Measurements from ENCODE around the gene MYO1G.
"Not testable (repeated sequence)": the region's sequence is repeated elsewhere in the genome, so short reads cannot be mapped to it uniquely, and the experiment has no call there.

MYO1G gene

DNA sequence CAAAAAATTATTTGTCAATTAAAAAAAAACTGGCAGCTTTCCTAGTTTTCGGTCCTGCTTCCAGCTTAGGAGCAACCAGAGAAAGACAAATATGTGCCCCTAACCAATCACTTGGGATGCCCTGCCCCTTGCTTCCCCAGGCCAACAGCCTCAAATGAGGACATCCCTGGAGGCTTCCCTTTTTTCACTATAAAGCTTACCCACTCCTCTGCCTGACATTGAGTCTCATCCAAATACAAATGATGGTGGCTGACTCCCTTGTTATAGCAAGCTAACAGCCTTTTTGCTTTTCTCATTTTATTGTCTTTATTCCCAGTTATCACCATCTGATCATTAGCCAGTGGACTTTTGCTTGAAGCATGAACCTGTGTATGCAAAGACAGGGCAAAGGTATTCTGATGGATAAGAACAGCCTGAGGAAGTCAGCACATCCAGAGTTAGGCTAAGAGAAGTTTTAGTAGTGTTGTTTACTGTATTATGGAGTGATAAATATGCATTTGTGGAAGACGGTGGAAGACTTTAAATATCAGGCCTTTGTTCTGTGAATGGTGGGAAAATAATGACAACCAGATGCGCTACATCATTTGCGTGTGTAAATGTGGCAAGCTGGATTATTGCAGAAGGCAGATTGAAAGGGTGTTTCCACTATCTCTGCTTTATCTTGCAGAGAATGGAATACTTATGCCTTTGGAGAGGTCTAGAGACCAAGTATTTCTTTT is 19.5 kb upstream of the MYO1G start:
- DNase-seq = no peak

DNA sequence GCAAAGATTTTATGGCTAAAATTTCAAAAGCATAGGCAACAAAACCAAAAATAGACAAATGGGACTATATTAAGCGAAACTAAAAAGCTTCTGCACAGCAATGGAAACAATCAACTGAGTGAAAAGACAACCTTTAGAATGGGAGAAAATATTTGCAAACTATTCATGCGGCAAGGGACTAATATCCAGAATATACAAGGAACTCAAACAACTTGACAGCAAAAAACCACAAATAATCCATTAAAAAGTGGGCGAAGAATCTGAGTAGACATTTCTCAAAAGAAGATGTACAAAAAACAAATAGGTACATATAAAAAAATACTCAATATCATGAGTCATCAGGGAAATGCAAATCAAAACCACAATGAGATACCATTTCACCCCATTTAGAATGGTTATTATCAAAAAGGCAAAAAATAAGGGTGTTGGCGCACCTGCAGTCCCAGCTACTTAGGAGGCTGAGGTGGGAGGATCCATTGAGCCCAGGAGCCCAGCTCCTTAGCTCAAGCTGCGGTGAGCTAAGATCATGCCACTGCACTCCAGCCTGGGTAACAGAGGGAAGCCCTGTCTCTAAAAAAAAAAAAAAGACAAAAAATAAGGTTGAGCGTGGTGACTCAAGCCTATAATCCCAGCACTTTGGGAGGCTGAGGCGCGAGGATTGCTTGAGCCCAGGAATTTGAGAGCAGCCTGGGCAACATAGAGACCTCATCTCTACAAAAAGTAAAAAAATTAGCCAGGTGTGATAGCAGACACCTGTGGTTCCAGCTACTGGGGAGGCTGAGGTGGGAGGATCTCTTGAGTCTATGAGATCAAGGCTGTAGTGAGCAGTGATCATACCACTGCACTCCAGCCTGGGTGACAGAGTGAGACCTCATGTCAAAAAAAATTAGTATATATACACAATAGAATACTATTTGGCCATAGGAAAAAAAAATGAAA is 17.0 kb upstream of the MYO1G start:
- DNase-seq = no peak

DNA sequence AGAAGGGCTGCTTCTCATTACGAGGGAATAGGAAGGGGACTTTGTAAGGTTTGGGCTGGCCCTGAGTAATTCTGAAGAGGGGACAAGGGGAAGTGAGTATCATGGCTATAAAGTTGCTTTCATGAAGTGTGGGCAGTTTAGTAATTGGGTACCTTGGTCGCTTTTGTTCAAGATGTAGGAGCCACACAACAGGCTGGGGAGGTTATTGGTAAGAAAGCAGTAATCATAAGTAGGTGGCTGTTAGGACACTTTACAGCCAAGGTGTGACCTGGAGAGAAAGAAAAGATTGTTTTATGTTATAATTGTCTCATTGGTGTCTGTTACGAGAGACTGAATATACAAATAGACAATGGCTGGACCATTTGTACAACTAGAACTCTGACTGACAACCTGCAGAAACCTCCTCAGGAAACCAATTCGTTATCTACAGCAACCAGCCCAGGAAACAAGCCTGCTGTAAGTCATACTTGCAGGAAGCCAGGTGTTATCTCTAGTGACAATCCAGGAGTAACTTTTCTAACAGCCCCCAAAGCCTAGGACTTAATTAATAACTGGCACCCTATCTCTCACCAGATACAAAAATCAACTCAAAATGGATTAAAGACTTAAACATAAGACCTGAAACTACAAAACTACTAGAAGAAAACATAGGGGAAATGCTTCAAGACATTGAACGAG is 16.2 kb upstream of the MYO1G start:
- no peak for DNase-seq

DNA sequence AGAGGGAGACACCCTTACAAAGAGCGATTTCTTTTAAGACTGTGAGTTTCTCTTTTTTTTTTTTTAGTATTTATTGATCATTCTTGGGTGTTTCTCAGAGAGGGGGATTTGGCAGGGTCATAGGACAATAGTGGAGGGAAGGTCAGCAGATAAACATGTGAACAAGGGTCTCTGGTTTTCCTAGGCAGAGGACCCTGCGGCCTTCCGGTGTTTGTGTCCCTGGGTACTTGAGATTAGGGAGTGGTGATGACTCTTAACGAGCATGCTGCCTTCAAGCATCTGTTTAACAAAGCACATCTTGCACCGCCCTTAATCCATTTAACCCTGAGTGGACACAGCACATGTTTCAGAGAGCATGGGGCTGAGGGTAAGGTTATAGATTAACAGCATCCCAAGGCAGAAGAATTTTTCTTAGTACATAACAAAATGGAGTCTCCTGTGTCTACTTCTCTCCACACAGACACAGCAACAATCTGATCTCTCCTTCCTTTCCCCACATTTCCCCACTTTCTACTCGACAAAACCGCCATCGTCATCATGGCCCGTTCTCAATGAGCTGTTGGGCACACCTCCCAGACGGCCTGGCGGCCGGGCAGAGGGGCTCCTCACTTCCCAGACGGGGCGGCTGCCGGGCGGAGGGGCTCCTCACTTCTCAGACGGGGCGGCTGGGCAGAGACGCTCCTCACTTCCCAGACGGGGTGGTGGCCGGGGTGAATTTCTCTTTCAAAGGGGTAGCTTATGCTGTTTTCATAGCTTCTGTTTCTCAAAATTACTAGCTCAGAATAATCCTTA is 13.4 kb upstream of the MYO1G start:
- DNase-seq = not testable (repeated sequence)

DNA sequence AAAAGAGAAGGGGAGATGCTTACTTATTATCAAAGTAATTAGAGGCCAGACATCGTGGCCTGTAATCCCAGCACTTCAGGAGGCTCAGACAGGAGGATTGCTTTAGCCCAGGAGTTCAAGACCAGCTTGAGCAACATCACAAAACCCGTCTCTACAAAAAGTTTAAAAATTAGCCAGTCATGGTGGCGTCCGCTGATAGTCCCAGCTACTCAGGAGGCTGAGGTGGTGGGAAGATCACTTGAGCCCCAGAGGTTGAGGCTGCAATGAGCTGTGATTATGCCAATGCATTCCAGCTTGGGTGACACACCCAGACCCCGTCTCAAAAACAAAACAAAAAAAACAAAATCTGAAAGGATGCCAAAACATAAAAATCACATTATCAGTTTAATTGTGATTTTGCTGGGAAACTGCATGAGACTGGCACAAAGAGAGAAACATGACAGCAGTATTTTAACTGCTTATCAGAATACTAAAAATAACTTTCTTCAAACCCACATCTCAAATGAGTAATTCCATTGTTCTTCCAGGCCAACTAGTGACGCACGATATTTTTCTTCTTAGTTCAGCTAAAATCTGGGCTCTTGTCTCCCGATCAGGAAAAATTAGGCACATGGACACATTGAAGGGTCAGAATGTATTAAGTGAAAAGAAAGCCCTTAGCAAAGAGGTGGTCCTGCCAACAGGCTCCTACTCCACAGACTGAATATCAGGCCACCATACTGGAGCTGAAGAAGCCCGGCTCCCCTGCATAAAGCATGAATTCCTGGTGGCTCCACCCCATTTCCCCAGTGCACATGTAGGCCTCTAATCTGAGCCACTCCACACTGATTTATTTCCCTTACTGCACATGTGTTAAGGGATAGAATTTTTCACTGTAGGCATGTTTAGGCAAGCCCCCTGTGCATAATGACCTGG is 11.6 kb upstream of the MYO1G start:
- no peak for DNase-seq

DNA sequence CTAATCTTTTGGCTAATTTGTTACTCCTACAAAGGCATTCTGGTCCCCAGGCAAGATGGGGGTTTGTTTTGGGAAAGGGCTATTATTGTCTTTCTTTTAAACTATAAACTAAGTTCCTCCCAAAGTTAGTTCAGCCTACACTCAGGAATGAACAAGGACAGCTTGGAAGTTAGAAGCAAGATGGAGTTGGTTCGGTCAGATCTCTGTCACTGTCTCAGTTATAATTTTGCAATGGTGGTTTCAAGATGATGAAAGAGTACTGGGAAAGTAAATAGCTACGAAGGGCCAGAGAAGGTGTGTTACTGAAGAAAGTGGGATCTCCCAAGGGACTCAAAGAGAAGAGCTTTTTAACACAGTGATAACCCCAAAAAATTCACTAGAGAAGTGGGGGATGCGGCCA is 10.3 kb upstream of the MYO1G start:
- DNase-seq = no peak

DNA sequence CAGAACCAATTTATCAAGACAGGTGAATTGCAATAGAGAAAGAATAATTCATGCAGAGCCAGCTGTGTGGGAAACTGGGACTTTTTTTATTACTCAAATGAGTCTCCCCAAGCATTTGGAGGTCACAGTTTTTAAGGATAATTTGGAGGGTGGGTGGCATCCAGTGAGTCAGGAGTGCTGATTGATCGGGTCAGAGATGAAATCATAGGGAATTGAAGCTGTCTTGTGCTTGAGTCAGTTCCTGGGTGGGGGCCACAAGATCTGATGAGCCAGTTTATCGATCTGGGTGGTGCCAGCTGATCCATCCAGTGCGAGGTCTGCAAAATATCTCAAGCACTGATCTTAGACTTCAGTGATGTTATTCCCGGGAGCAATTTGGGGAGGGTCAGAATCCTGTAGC is 9.9 kb upstream of the MYO1G start:
- DNase-seq = no peak

DNA sequence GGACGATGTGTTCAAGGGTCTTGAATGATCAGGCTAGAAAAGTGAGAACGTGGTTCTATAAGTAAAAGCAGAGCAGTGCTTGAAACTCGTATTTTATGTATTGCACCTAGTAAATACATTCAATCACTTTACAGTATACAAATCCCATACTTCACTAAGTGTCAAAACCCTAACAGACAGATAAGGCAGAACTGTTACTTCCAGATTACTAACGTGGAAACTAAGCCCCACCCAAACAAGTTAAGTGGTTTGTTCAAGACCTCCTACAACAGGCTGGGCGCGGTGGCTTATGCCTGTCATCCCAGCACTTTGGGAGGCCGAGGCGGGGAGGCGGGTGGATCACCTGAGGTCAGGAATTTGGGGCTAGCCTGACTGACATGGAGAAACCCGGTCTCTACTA is 9.2 kb upstream of the MYO1G start:
- DNase-seq = no peak

DNA sequence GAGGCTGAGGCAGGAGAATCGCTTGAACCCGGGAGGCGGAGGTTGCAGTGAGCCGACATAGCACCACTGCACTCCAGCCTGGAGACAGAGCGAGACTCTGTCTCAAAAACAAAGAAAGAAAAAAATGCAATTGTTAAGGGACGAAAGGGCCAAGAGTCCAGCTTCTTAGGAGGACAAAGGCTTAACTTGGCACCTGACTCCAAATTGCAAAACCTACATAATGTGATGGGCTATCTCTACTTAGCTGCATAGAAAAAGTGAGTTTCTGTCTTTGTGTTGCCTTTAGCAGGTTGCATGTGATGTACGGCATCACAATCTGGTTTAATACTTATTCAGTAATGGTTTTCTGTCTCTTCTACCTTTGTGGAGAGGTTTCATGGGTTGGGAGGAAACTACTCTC is 8.6 kb upstream of the MYO1G start:
- DNase-seq = no peak

DNA sequence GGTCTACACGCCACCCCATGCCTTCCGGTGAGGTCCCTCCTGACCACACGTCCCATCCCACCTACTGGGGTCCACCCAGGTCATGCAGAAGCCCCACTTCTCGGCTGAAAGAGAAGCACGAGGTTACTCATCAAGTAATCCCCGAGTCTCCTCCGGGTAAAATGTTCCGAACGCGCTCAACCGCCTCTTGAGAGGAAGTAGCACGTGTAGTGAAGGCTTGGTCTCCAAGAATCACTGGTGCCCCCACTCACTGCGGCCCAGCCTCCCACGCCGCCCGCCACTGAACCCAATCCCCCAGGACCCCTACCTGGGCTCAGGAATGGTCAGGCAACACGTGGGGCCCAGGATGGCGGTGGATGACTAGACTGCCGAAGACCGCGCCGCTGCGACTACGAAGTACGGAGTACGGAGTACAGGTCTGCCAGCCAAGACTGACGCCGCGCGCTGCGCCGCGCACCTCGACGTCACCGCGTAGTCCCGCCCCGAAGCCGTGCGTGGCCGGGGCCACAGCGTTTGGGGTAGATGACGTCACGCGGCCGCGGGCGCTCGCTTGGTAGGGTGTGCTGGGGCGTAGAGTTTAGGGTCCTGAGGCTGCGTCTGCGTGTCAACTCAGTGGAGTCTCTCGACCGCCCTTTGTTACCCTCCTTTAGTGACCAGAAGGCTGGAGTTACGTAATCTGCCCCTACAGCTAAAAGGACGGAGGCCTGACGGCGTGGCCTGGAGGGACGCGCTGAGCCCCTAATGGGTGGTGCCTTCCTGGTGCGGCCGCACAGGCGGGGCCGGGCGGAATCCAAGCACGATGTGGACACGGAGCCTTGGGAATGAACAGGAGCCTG is 7.6 kb upstream of the MYO1G start:
- peak; percentile 92 for DNase-seq

DNA sequence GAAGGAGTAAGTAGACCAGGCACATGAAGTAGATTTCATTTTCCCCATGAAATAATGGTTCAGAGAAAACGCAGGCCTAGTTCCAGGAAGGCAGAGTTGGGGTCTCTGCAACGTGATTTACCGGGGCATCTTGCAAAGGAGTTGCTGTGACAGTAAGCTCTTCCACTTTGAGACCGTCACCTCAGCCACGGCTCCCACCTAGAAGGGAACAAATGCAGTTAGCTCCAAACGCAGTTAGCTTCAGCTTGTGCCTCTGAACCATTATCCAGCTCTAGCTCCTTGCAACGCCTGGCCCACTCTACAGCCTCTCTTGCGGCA is 7.0 kb upstream of the MYO1G start:
- DNase-seq = no peak

DNA sequence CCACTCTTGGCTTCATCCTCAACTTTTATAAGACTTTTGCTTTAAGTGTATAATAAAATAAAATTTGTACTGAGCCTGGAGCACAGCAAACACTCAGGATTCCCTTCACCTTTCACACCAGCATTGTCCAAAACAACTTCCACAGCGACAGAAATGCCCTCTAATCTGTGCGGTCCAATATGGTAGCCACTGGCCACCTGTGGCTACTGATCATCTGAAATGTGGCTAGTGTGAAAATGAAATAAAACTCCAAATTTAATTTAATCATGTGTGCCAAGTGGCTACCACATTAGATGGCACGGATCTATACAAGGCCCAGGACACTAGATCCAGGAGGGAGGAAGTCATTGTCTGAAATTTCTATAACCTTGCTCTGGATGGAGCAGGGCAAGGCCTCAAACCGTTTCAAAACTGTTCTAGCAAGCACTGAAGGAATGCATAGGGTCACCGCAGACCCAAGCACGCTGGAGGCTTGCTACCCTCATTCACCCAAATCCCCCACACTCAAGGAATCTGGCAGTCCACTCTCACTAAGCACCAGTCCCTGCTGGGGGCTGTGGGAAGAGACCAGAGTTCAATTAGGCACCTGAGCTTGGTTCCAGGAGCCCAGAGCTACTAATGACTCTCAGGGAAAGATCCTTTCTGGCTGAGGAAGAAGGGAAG is 6.3 kb upstream of the MYO1G start:
- DNase-seq = no peak

DNA sequence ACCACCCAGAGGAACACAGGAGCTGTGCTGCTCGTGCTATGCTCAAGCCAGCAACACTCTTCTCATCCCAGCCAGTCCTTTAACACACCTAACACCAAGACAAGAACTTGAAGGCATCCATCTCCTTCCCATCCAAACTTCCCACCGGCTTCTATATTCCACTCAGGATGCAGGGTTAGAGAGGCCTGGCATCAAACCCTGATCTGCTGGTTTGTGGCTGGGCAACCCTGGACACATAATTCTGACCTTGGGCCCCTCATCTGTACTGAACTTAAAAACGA is 5.6 kb upstream of the MYO1G start:
- no peak for DNase-seq

DNA sequence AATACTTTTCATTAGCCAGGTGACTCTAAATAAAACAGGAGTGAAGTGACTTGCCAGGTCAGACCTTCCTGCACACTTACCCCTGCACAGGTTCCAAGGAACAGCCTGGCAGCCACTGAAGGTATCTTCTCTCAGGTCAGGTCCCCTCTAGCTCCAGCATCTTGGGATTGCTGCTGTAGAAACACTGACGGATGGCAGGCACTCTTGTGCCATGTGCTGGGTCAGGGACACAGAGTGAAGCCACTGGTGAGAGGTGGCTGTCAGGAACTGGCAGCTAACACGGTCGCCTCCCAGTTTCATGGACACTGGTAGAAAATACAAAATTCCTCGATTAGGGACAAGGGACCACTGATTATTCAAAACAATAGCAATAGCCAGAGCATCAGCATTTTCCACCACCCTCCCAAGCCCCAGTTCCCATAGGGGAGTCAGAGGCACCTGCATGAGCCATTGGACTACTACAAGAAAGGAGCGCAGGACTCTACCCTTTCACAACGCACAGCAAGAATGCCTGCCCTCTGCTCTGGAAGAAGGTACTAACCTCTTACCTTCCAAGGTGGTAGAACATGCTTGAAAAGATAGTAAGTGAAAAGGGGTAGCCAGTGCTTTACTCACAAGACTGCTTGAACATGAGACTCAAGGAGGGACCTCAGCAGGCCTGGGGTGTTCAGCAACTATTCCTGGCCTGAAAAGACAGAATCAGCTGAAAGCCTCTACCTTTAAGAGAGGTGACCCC is 5.1 kb upstream of the MYO1G start:
- DNase-seq = no peak

DNA sequence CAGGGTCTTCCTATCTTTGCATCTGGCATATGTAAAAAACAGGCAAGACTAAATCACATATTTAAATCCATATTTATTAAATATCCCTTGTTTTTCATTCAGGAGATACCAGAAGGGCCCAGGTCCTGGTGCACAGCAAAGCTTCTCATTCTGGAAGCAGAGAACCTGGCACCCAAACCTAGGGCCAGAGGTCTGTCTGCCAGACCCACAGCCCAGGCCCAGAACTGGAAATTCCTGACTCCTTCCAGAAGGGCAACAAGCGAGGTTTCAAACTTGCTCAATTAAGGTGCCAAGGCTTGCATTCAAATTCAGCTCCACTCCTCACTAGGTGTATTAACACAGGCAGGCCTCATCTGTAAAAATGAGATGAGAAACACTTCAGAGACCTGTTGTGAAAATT is 4.2 kb upstream of the MYO1G start:
- no peak for DNase-seq

DNA sequence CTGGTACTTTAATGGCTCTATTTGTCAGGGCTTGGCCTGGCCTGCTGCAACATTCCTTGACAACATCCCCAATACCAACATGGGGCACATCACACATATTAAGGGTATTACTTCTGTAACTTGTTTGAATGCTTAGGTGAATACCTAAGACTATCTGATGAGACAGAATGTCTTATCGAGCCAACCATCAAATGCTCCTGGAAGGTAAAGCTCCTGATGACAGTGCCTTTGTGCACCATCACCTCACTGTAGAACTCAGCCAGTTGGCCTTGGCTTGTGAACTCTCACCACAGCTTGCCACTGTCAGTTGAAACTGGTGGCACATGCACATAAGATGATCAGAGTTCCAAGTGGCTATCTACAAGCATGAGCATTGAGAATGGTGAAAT is 3.7 kb upstream of the MYO1G start:
- DNase-seq = no peak

DNA sequence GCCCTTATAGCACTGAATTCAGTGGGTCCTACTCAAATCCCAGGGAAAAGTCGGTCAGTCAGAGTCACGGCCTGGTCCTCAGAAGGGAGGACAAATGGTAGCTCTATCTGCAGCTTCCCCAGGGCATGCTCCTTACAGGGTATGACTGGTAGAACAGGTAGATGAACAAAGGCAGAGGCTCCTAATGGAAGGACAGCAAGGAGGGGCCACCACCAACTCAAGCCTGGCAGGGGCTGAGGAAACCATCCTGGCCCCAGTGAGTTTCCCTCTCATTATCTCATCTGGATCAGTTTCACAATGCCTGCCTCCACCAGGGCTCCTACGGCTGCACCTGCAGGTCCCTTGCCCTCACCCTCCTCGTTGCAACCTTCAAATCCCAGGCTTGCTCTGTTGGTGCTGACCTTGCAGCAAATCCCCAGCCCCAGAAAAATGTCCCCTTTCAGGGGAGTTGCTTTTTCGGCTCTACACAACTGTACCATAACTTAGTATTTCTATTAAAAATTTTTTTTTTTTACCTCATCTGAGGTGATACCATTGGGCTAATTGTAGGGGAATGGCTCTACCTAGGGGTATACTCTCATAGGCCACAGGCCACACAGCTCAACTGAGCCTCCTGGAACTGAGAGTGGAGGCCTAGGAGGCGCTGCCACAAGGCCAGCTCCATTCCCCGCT is 2.4 kb upstream of the MYO1G start:
- DNase-seq = no peak

DNA sequence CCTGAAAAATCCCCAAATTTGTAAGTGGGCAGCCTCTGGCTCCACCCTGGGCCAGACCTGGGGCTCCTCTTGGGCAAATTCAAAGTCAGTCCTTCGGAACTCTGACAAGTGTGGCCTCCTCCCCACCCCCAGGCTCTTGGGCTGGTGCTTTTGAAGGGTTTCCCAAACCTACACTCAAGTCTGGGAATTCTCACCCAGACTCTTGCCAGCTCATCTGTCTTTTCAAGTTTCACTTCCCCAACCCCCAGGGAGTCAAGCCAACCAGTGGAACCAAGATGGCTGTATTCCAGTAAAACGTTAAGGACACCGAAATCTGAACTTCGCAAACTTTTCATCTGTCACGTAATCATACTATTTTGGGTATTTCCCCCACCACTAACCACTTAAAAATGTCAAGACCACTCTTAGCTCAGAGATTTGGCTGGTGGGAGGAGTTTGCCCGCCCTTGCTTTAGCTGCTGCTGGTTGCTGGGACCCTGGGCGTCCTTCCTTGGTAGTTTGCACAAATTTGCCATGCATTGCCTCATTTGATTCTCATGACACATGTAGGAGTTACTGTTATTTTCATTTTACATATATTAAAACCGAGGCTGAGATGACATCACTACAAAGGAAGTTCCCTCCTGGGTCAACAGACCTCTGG is 1.7 kb upstream of the MYO1G start:
- DNase-seq = no peak

All from NCI-H1105 (cell line).